Common myeloid progenitor, CD34-positive (primary cell): Measurements from ENCODE around the gene MGAT4A.
A peak's percentile ranks its signal among the peaks of the same experiment; 100 is the strongest.

Source experiments
- CTCF ChIA-PET: fragments of 350-600 bp; sonication (Branson Sonifier 250); formaldehyde crosslinking; loops from one replicate; lab custom pipeline; 2021; ENCODE audit warnings: antibody characterized with exemption; lab: Charles Lee
- POLR2A ChIA-PET: fragments of 350-600 bp; sonication (Branson Sonifier 250); formaldehyde crosslinking; loops from one replicate; lab custom pipeline; 2021; ENCODE audit warnings: antibody characterized with exemption; lab: Charles Lee
- DNase-seq, 3 donors: peaks; one replicate each; pipeline versions ENCODE4 v3.0.0 to v3.0.0-alpha.2; 2013
- H3K27ac ChIP-seq, 2 experiments: 1 replicate in 1 of 2; 2 replicates in 1 of 2; pipeline ENCODE4 v1.7.0; 2013; ENCODE audit warnings: inconsistent platforms in 2 of 2, low read length in 2 of 2, mild to moderate bottlenecking in 2 of 2, low read depth in 1 of 2, moderate library complexity in 1 of 2; ENCODE audit not compliant: severe bottlenecking in 2 of 2, insufficient read depth in 1 of 2, poor library complexity in 1 of 2
- H3K27me3 ChIP-seq, 5 experiments: replicated peaks in 2 of 5; 1 replicate in 3 of 5; 2 replicates in 2 of 5; pipeline versions ENCODE4 v1.6.1 to v1.7.0; 2013; ENCODE audit warnings: low read length in 4 of 5, mild to moderate bottlenecking in 2 of 5, moderate library complexity in 2 of 5, inconsistent platforms in 1 of 5; ENCODE audit not compliant: insufficient read depth in 5 of 5, control insufficient read depth in 4 of 5
- H3K36me3 ChIP-seq, 4 experiments: 1 replicate in 2 of 4; 2 replicates in 2 of 4; pipeline versions ENCODE4 v1.6.1 to v1.7.0; 2013; ENCODE audit warnings: low read length in 3 of 4, control low read depth in 1 of 4, mild to moderate bottlenecking in 1 of 4; ENCODE audit not compliant: control insufficient read depth in 4 of 4, insufficient read depth in 4 of 4
- H3K4me1 ChIP-seq, 4 experiments: 1 replicate in 3 of 4; 2 replicates in 1 of 4; pipeline versions ENCODE4 v1.6.1 to v1.7.1; 2013; ENCODE audit warnings: low read length in 3 of 4, mild to moderate bottlenecking in 3 of 4, control low read depth in 1 of 4, inconsistent platforms in 1 of 4, moderate library complexity in 1 of 4; ENCODE audit not compliant: control insufficient read depth in 4 of 4, insufficient read depth in 4 of 4; ENCODE audit errors: control extremely low read depth in 1 of 4
- H3K4me3 ChIP-seq, 7 experiments: 1 replicate in 4 of 7; 2 replicates in 3 of 7; pipeline versions ENCODE4 v1.5.1 to v1.7.0; 2013; ENCODE audit warnings: mild to moderate bottlenecking in 7 of 7, low read length in 6 of 7, moderate library complexity in 6 of 7, inconsistent platforms in 2 of 7, low read depth in 2 of 7, control low read depth in 1 of 7; ENCODE audit not compliant: insufficient read depth in 4 of 7, control insufficient read depth in 1 of 7; ENCODE audit errors: extremely low read depth in 1 of 7
- H3K9me3 ChIP-seq, 5 experiments: 1 replicate in 4 of 5; 2 replicates in 1 of 5; pipeline versions ENCODE4 v1.6.1 to v1.7.1; 2013; ENCODE audit warnings: low read length in 4 of 5, mild to moderate bottlenecking in 2 of 5, inconsistent platforms in 1 of 5, low read depth in 1 of 5, moderate library complexity in 1 of 5; ENCODE audit not compliant: control insufficient read depth in 4 of 5, insufficient read depth in 2 of 5; ENCODE audit errors: control extremely low read depth in 1 of 5
- WGBS: methylation state at CpG from one replicate; pipeline ENCODE4 v1.1.5; 2013; ENCODE audit not compliant: insufficient coverage; 5-methylcytosine and 5-hydroxymethylcytosine counted together

MGAT4A gene

GRCh38 chr2:98692090-98693054, 38.6 kb downstream of the MGAT4A start:
- Histone ChIP-seq H3K4me1 (no peaks in the 10 kb centered on the region), H3K27me3 (no peaks in the 10 kb centered on the region), H3K27ac (no peak overlapping the region), H3K4me3 (no peak overlapping the region), H3K9me3 (peaks cover 0 to 2% (median 0%) of the 10 kb centered on the region in 5 experiments), H3K36me3 (peaks cover 0 to 7% (median under 1%) of the 10 kb centered on the region in 4 experiments)
- 100% methylated on average over 1 of the region's 7 CpGs for WGBS
- ChIA-PET CTCF (interaction anchor here (1.6 kb wide), 1 partner anchor 19 kb away, joined by 5 read pairs; no protein-coding TSS in a partner anchor), POLR2A (no interaction called here)
- DNase-seq, result no peak

DNA sequence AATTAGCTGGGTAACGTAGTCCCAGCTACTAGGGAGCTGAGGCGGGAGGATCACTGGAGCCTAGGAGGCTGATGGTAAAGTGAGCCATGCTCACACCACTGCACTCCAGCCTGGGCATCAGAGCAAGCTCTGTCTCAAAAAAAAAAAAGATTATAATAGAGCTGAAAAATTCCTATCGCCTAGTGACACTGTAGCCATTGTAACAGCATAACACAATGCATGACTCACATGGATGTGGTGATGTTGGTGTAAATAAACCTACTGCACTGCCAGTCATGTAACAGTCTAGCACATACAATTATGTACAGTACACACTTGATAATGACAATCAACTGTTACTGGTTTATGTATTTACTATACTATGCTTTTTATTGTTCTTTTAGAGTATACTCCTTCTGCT, 39.6 kb downstream of the MGAT4A start:
- peaks cover 0 to 2% (median 0%) of the 10 kb centered on the region in 5 experiments for H3K9me3 ChIP-seq
- WGBS, result 100% methylated on average over 2 of the region's 3 CpGs
- POLR2A ChIA-PET, result no interaction called here
- H3K27me3 ChIP-seq, result no peaks in the 10 kb centered on the region
- no peaks in the 10 kb centered on the region for H3K4me1 ChIP-seq
- H3K36me3 ChIP-seq, result peaks cover 0 to 7% (median under 1%) of the 10 kb centered on the region in 4 experiments
- no peak overlapping the region for H3K4me3 ChIP-seq
- DNase-seq, result peak in 2 of 3 donors; percentile 14 to 28
- CTCF ChIA-PET, result interaction anchor here (0.6 to 1.6 kb wide), 3 partner anchors 18 to 61 kb away, joined by 3 to 5 read pairs (median 3); no protein-coding TSS in a partner anchor
- no peak overlapping the region for H3K27ac ChIP-seq

- no peak overlapping the region for H3K4me3 ChIP-seq
- H3K9me3 ChIP-seq, result no peaks in the 10 kb centered on the region
- POLR2A ChIA-PET, result no interaction called here
- H3K36me3 ChIP-seq, result peaks cover 0 to 7% (median 0%) of the 10 kb centered on the region in 4 experiments
- 98% methylated on average over 8 of the region's 14 CpGs for WGBS
- no peak for DNase-seq
- no peaks in the 10 kb centered on the region for H3K4me1 ChIP-seq
- H3K27me3 ChIP-seq, result no peaks in the 10 kb centered on the region
- CTCF ChIA-PET, result no interaction called here
- no peak overlapping the region for H3K27ac ChIP-seq
Measured at GRCh38 chr2:98685930-98686887, 44.7 kb downstream of the MGAT4A start.

DNA sequence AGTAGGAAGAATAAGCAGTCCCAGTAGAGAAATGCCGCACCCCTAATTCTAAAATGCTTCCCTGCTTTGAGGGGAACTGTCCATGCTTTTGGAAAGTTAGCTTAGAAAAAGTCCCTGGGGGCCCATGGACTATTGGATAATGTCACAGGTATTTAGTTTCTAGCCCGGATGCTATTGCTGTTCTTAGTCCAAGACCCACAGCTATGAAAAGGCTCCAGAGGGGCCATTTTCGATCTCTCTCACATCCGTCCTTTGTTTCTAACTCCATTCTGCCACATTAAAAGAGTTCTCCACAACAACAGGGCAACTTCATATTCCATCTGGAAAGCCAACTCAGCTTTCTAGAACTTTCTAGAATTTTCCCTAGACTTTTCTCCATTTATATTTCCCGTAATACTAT, 47.2 kb downstream of the MGAT4A start:
- Histone ChIP-seq H3K36me3 (peaks cover 0 to 7% (median 0%) of the 10 kb centered on the region in 4 experiments), H3K27ac (no peak overlapping the region), H3K4me1 (no peaks in the 10 kb centered on the region), H3K4me3 (no peak overlapping the region), H3K27me3 (no peaks in the 10 kb centered on the region), H3K9me3 (no peaks in the 10 kb centered on the region)
- DNase-seq, result no peak
- ChIA-PET CTCF (interaction anchor here (1.4 kb wide), 1 partner anchor 34 kb away, joined by 3 read pairs; no protein-coding TSS in a partner anchor), POLR2A (no interaction called here)
- 100% methylated on average over 4 of the region's 5 CpGs for WGBS

GRCh38 chr2:98676742-98677141, 54.2 kb downstream of the MGAT4A start:
- no peak overlapping the region for H3K4me3 ChIP-seq
- peaks cover 8 to 36% (median 18%) of the 10 kb centered on the region in 4 experiments for H3K36me3 ChIP-seq
- no peaks in the 10 kb centered on the region for H3K27me3 ChIP-seq
- WGBS, result 96% methylated on average over 3 of the region's 3 CpGs
- no peak for DNase-seq
- H3K4me1 ChIP-seq, result no peaks in the 10 kb centered on the region
- H3K27ac ChIP-seq, result no peak overlapping the region
- H3K9me3 ChIP-seq, result peaks cover 0 to 7% (median 0%) of the 10 kb centered on the region in 5 experiments
- ChIA-PET POLR2A (no interaction called here), CTCF (interaction anchor here (1.2 kb wide), 1 partner anchor 18 kb away, joined by 3 read pairs; no protein-coding TSS in a partner anchor)

DNA sequence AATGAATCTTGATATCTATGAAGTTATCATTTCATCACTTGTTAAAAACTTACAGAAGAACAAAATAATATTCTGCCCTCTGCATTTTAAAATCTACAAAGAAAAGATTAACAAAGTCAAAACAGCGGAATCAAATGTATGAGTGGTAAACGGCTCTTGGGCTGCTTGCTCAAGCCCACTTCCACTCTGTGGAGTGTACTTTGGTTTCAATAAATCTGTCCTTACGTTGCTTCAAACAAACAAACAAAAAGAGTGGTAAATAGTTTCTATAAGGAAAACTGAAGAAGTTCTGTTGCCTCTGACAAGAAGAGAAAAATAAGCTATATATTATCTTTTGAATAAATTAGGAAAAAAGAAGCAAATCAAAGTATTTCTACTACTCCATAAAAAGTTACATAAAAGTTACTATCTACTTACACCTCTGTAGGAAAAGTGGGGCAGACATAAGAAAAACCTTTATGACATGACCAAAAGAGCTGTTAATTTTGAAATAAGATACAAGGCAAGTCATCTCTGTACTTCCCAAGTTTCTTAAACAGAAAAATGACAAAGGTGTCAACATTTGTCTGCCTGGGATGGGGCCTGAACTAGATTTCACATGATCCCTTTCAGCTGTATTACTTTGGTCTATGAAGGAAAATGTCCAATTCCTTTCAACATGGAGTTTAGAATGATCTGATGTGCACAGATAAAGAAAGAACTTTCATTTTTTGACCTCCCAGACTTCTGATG, 56.5 kb downstream of the MGAT4A start:
- Histone ChIP-seq H3K9me3 (peaks cover 0 to 15% (median 0%) of the 10 kb centered on the region in 5 experiments), H3K27ac (no peak overlapping the region), H3K4me3 (no peak overlapping the region), H3K4me1 (no peaks in the 10 kb centered on the region), H3K27me3 (no peaks in the 10 kb centered on the region), H3K36me3 (peaks cover 10 to 50% (median 28%) of the 10 kb centered on the region in 4 experiments)
- no CpG with 5 or more reads among the region's 3 CpGs for WGBS
- no peak for DNase-seq
- ChIA-PET POLR2A (no interaction called here), CTCF (interaction anchor here (1.0 kb wide), 1 partner anchor 163 kb away, joined by 3 read pairs; no protein-coding TSS in a partner anchor)
